Upper lobe of right lung (tissue), 1 donor: Measurements from ENCODE around the gene SLAMF1. TPM values are rescaled to one million over a fixed set of nuclear protein-coding genes. Genes with fewer than 3 reads are reported as not detected.

Source experiments
- ATAC-seq: fragments of 200-7000 bp; cut with Tn5 transposase; one replicate; pipeline ENCODE4 v1.9.1; 2020; ENCODE audit warnings: mild to moderate bottlenecking, moderate library complexity
- DNase-seq: peaks from one replicate; pipeline ENCODE4 v3.0.0-alpha.2; 2020
- H3K27ac ChIP-seq: fragments of 200-600 bp; one replicate; pipeline ENCODE4 v1.8.0; 2022
- H3K27me3 ChIP-seq: fragments of 200-600 bp; one replicate; pipeline ENCODE4 v1.8.0; 2022; ENCODE audit warnings: mild to moderate bottlenecking
- H3K36me3 ChIP-seq: fragments of 200-600 bp; one replicate; pipeline ENCODE4 v1.8.0; 2022
- H3K4me1 ChIP-seq: fragments of 200-600 bp; one replicate; pipeline ENCODE4 v1.8.0; 2022
- H3K4me3 ChIP-seq: fragments of 200-600 bp; one replicate; pipeline ENCODE4 v1.8.0; 2022; ENCODE audit warnings: mild to moderate bottlenecking
- H3K9me3 ChIP-seq: fragments of 200-600 bp; one replicate; pipeline ENCODE4 v1.8.0; 2022
- CTCF ChIP-seq: fragments of 200-600 bp; IDR thresholded peaks from one replicate; pipeline ENCODE4 v1.8.0; 2022; ENCODE audit warnings: antibody characterized with exemption
- intact Hi-C: fragments of 100-400 bp; cut with DNase I; formaldehyde crosslinking; loops from one replicate; pipeline ENCODE4 v1.11.0; 2022
- total RNA-seq: library from RNA; stranded (reverse); fragmentation: NEBNext Ultra II Directional; extraction: Animal tissue kit (Norgen Biotek cat#: 25700); gene quantifications from one replicate; pipeline ENCODE4 v1.2.1, GENCODE V29; 2021
- donor health status: DM: no; HTN: yes; CAD: no; lungs with severe emphysema.

The SLAMF1 gene
- total RNA-seq, 1 donor from 2014 or later: 1.6 TPM

- Histone ChIP-seq H3K27ac (no peak overlapping the region), H3K36me3 (no peaks in the 10 kb centered on the region), H3K4me1 (no peaks in the 10 kb centered on the region), H3K4me3 (no peak overlapping the region), H3K27me3 (no peaks in the 10 kb centered on the region), H3K9me3 (no peaks in the 10 kb centered on the region)
- ATAC-seq (no peak), DNase-seq (no peak)
- no peak for TF ChIP-seq CTCF
- intact Hi-C loops: no loop called here
These were observed 8.9 kb downstream of the SLAMF1 start for GRCh38 chr1:160637821-160638539.

- intact Hi-C loops: no loop called here
- H3K4me1 ChIP-seq: no peaks in the 10 kb centered on the region
- ATAC-seq: no peak
- no peaks in the 10 kb centered on the region for H3K36me3 ChIP-seq
- no peak overlapping the region for H3K4me3 ChIP-seq
- TF ChIP-seq CTCF: no peak
- H3K27ac ChIP-seq: no peak overlapping the region
- H3K9me3 ChIP-seq: no peaks in the 10 kb centered on the region
- H3K27me3 ChIP-seq: no peaks in the 10 kb centered on the region
- DNase-seq: no peak
These were observed 9.8 kb downstream of the SLAMF1 start for GRCh38 chr1:160637065-160637464.

GRCh38 chr1:160636547-160636946 lies 10.3 kb downstream of the SLAMF1 start:
- no peak overlapping the region for H3K27ac ChIP-seq
- no peak for TF ChIP-seq CTCF
- H3K36me3 ChIP-seq: no peaks in the 10 kb centered on the region
- H3K27me3 ChIP-seq: no peaks in the 10 kb centered on the region
- H3K4me1 ChIP-seq: no peaks in the 10 kb centered on the region
- no peaks in the 10 kb centered on the region for H3K9me3 ChIP-seq
- DNase-seq (no peak), ATAC-seq (no peak)
- intact Hi-C loops: no loop called here
- no peak overlapping the region for H3K4me3 ChIP-seq

GRCh38 chr1:160636076-160636475 lies 10.8 kb downstream of the SLAMF1 start:
- H3K4me1 ChIP-seq: no peaks in the 10 kb centered on the region
- no peaks in the 10 kb centered on the region for H3K27me3 ChIP-seq
- no peak for TF ChIP-seq CTCF
- H3K36me3 ChIP-seq: no peaks in the 10 kb centered on the region
- ATAC-seq (no peak), DNase-seq (no peak)
- no peak overlapping the region for H3K4me3 ChIP-seq
- no peak overlapping the region for H3K27ac ChIP-seq
- no peaks in the 10 kb centered on the region for H3K9me3 ChIP-seq
- intact Hi-C loops: no loop called here

GRCh38 chr1:160634543-160635491 lies 12.0 kb downstream of the SLAMF1 start:
- ATAC-seq (no peak), DNase-seq (no peak)
- H3K36me3 ChIP-seq: no peaks in the 10 kb centered on the region
- no peak overlapping the region for H3K4me3 ChIP-seq
- no peaks in the 10 kb centered on the region for H3K9me3 ChIP-seq
- no peaks in the 10 kb centered on the region for H3K27me3 ChIP-seq
- H3K27ac ChIP-seq: no peak overlapping the region
- TF ChIP-seq CTCF: no peak
- peaks cover 10% of the 10 kb centered on the region for H3K4me1 ChIP-seq
- intact Hi-C loops: no loop called here
